ENCODE results near the gene LINC00632.
A peak's percentile ranks its signal among the peaks of the same experiment; 100 is the strongest.
"Not testable (repeated sequence)": the region's sequence is repeated elsewhere in the genome, so short reads cannot be mapped to it uniquely, and the experiment has no call there.

Gene LINC00632

GRCh38 chrX:140709421-140709846 is at the start of gene LINC00632:
TSS of gene LINC00632 (plus strand) at chrX:140709759.
- Histone ChIP-seq H3K27ac (no peak within 1 kb of the TSS), H3K4me3 (no peak within 1 kb of the TSS)

DNA sequence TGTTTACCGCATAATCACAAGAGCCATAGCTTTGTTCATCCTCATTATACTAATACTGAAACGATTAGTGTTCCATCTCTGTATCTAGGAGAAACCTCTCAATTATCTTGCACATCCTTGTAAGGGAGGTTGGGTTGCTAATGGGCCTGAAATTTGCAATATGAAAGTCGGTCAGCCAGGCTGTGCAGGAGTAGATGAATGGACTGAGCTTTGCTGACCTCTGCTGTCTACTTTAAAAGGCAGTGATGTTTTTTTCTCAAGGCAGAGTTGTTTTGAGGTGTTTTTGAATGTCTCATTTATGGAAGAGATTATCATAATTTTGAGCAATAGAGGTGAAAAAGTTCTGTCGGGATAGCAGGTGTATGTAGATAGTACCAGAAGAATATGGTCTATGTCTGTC is 47.9 kb upstream of the LINC00632 start:
- no peak overlapping the region for H3K27ac ChIP-seq
- no peak overlapping the region for H3K4me3 ChIP-seq

DNA sequence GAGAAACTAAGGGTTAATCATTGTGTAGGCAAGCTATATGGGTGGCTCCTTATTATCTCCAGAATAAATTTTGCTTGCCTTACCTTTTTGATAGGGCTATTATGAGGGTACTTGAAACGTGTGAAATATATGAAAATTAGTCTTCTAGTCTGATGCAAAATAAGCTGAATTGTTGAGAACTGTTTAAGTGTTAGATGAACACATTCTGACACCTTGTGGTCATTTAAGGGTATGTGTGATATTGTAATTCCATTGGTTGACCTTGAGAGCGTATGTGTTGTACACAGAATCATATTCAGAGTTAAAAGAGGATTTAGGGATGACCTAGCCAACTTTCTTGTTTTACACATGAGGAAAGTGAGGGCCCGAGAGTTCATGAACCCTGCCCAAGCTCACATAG is 44.6 kb upstream of the LINC00632 start:
- no peak overlapping the region for H3K4me3 ChIP-seq

GRCh38 chrX:140672840-140673731 is 36.5 kb upstream of the LINC00632 start:
- Histone ChIP-seq H3K27ac (no peak overlapping the region), H3K4me3 (no peak overlapping the region)

More for the DNA sequence above, 44.6 kb upstream of the LINC00632 start:
- H3K27ac ChIP-seq = no peak overlapping the region

DNA sequence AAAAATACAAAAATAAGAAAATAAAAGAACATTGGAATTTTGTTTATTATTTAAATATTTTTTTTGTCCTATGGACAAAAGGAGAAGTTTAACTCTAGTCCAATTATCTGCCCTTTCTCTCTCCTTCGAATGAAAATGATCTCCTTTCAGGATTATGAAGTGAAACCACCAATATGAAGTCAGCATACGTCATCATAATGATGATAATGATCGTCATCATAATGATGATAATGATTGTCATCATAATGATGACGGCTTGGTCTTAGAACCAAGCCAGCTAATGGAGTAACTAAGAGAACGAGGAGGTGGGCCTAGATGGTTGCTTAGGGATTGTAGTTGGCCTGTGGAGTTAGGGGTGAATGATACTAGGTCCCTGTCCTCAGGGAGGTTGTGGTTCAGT is 21.9 kb upstream of the LINC00632 start:
- H3K4me3 ChIP-seq = no peak overlapping the region
- no peak overlapping the region for H3K27ac ChIP-seq

DNA sequence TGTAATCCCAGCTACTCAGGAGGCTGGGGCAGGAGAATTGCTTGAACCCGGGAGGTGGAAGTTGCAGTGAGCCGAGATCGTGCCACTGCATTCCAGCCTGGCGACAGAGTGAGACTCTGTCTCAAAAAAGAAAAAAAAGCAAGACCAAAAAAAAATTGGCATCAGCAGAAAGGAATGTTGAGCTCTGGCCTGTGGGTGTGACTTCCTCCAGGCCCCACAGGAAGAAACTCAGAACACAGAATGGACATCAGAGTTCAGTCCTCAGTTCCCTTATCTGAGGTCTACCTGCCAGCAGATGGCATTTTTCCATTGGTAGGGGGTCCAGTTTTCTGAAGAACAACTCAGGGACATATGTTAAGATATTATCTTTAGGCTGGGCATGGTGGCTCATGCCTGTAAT is 18.0 kb upstream of the LINC00632 start:
- not testable (repeated sequence) for H3K4me3 ChIP-seq, H3K27ac ChIP-seq

GRCh38 chrX:140697618-140698017 is 11.9 kb upstream of the LINC00632 start:
- H3K27ac ChIP-seq = no peak overlapping the region
- no peak overlapping the region for H3K4me3 ChIP-seq

DNA sequence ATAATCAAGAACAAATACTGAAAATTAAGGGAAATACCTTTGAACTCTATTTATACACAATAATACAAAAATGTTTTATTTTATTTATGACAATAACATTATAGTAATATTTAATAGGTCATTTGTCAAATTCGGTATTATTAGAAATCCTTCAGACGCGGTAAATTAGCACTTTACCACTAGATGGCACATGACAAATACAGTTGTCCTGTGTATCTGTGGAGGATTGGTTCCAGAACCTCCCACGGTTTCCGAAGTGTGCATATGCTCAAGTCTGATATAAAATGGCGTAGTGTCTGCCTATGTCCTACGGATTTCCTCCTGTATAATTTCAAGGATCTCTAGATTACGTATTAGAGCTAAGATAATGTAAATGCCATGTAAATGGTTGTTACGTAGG is 8.1 kb upstream of the LINC00632 start:
- H3K27ac ChIP-seq = no peak overlapping the region
- no peak overlapping the region for H3K4me3 ChIP-seq

DNA sequence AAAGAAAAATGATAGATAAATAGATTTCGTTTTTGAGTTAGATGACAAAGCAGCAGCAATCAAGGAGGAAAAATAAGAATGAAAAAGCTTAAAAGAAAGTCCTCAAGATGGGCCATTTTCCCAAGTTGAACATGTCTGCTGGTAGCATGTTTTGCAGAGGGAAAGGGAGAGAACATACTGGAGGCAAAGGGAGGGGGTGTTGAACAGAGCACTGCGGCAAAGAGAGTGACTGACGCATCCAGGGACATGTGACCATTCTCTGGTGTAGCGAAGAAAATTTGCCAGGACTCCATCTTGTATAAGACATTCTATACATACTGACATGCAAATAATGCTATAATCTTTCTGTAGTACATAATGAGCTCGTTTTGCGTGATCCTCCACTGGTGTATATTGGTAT is 1.2 kb downstream of the LINC00632 start:
- Histone ChIP-seq H3K4me3 (no peak overlapping the region), H3K27ac (no peak overlapping the region)

DNA sequence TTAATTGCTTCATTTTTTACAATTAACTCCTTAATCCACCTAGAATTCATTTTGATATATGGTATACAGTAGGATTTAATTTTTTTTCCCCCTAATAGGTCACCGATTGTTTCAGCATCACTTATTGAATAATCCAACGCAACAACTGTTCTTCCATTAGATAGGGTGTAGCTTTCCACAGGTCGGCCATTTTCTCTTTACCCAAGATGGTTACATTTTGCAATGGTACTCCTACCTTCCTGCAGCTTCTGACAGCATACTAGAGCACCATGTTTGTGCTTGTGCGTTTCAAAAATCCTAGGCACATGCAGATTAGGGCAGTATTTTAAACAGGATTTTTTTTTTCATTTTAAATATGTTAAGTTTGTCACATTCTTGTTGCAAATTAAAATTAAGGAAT is 2.3 kb downstream of the LINC00632 start:
- Histone ChIP-seq H3K27ac (no peak overlapping the region), H3K4me3 (no peak overlapping the region)

DNA sequence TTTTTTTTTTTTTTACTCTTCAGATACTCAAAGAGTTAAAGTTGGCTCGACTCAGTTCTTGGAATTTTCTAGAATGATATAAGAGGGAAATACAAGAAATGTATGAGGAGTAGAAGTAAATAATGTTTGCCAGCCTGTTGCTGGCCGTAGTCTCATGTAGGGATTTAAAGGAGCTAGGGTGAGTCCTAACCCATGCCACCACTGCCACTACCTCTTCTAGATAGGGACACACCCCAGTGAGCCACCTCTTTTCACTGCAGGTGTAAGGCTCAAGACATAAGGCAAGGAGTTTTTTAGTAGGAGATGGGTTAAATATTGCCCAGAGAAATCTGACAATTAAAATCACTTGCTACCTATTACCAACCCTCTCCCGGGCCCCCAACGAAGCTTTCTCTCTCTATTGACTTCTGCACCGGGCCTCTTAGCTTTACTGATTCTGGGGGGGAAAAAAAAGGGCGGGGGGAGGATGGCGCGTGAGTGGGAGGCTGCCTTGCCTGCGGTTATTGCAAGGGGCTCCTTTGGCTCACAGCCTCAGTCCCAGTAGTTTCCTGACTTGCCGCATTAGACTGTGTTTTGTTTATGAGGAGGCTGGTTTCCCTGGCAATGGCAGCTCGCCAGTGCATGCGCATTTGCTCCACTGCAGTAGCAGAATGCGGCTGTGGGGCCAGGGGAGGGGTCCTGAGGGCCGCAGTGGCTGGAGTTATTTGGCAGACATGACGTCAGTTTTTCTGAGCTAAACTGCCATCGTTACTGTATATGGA is 3.0 kb downstream of the LINC00632 start:
- Histone ChIP-seq H3K4me3 (peak overlapping the region in 1 of 7 experiments; percentile 21), H3K27ac (peak overlapping the region in 2 of 21 experiments; percentile 35 to 62)

GRCh38 chrX:140713174-140713539 is 3.6 kb downstream of the LINC00632 start:
- Histone ChIP-seq H3K27ac (peak overlapping the region in 2 of 21 experiments; percentile 17 to 62), H3K4me3 (peak overlapping the region in 1 of 7 experiments; percentile 21)

- peak overlapping the region in 1 of 21 experiments; percentile 45 for H3K27ac ChIP-seq
- H3K4me3 ChIP-seq = no peak overlapping the region
These were observed 6.2 kb downstream of the LINC00632 start for GRCh38 chrX:140715787-140716186.

- Histone ChIP-seq H3K27ac (no peak overlapping the region), H3K4me3 (no peak overlapping the region)
These were observed 13.7 kb downstream of the LINC00632 start for GRCh38 chrX:140723121-140723715.

- Histone ChIP-seq H3K4me3 (no peak overlapping the region), H3K27ac (no peak overlapping the region)
These were observed 14.8 kb downstream of the LINC00632 start for GRCh38 chrX:140724309-140724708.

GRCh38 chrX:140724736-140725135 is 15.2 kb downstream of the LINC00632 start:
- no peak overlapping the region for H3K4me3 ChIP-seq
- no peak overlapping the region for H3K27ac ChIP-seq

DNA sequence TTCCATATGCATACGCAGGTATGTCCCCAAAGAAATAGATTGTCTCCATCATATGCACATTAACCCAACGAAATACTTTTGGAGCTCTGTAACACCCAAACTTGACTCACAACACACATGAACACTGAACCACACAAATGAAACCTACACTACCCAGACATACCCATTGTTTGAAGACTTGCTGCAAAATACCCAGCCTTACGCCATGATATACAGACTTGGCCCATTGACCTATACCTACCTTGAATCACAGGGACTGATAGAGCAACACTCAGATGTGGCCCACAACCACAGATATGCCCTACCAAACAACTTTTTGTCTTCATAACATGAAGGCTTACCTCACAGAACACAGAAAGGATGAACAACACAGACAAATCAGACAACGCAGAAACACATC is 15.9 kb downstream of the LINC00632 start:
- Histone ChIP-seq H3K27ac (no peak overlapping the region), H3K4me3 (no peak overlapping the region)

GRCh38 chrX:140733766-140734342 is 24.3 kb downstream of the LINC00632 start:
- H3K4me3 ChIP-seq = no peak overlapping the region
- no peak overlapping the region for H3K27ac ChIP-seq

DNA sequence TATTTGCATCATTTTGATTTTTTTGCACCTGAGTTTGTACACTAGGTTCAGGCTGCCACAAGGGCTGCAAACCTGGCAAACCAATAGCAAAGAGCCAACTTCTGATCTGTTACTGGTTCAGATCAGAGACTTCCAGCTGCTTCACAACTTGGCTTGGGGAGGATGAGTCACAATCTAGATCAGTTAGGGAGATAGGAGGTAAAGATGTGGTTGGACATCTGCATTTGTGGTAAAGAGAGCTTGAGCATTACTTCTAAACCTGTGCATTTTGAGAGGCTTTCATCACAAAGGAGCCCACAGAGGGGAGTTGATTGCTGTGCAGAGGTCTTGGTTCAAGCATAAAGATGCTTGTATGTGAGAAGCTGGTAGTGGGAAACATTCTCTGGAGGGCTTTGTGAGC is 34.5 kb downstream of the LINC00632 start:
- no peak overlapping the region for H3K4me3 ChIP-seq
- H3K27ac ChIP-seq = no peak overlapping the region

GRCh38 chrX:140756941-140757340 is 47.4 kb downstream of the LINC00632 start:
- Histone ChIP-seq H3K27ac (no peak overlapping the region), H3K4me3 (no peak overlapping the region)

Data from skin epidermis (tissue), 12 donors.